BLaER1 (cell line): ENCODE results near the gene PRRT3.

Source experiments
- H3K27ac ChIP-seq: shearing (Covaris generic); formaldehyde crosslinking; 2 replicates; pipeline ENCODE4 v1.8.1; 2022
- H3K27me3 ChIP-seq: shearing (Covaris generic); formaldehyde crosslinking; 2 replicates; pipeline ENCODE4 v1.8.1; 2022
- H3K36me3 ChIP-seq: shearing (Covaris generic); formaldehyde crosslinking; 2 replicates; pipeline ENCODE4 v1.8.1; 2022
- H3K4me1 ChIP-seq: shearing (Covaris generic); formaldehyde crosslinking; 2 replicates; pipeline ENCODE4 v1.8.1; 2022
- H3K4me2 ChIP-seq: shearing (Covaris generic); formaldehyde crosslinking; 2 replicates; pipeline ENCODE4 v1.8.1; 2022
- H3K4me3 ChIP-seq: shearing (Covaris generic); formaldehyde crosslinking; 2 replicates; pipeline ENCODE4 v1.8.1; 2022
- H3K9ac ChIP-seq: shearing (Covaris generic); formaldehyde crosslinking; 2 replicates; pipeline ENCODE4 v1.8.1; 2022
- H3K9me3 ChIP-seq: shearing (Covaris generic); formaldehyde crosslinking; 2 replicates; pipeline ENCODE4 v1.8.1; 2022
- H4K20me1 ChIP-seq: shearing (Covaris generic); formaldehyde crosslinking; 2 replicates; pipeline ENCODE4 v1.8.1; 2022
- Cebpa-rat ChIP-seq: shearing (Covaris generic); IDR thresholded peaks from 2 replicates; pipeline ENCODE4 v1.8.1; 2022

Gene PRRT3

DNA sequence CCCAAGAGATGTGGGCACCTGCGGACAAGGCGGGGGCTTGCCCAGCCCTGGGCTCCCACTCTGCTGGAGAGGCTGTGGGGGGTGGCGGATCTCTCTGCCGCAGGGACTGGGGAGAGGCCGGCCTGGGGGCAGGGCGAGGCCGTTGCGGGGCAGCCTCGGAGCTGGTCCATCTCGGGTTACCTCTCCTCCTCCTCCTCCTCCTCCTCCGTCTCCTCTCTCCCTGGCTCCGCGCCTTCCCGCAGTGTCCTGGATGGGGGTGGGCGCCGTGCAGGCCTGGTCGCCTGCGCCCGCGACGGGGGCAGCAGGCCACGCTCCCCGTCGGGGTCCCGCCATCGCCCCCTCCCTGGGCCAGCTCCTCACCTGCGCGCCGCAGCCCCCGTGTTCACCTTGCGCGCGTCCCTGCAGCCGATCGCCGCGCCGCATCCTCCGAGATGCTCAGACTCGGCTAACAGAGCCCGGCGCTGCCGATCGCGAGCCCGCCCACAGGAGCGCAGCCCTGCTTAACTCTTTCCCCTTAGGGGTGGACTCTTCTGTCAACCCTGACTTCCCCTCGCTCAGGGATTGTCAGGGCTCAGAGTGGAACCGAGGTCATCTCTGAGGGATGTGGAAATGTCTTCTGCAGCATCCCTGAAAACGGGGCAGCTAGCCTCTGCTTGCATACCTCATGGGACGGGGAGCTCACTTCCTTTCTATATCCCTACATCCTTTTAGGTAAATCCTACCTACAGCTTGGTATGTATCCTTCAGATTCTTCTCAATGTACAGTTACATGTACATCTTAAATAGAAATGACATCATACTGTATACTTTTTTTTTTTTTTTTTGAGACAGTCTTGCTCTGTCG, at the start of gene PRRT3:
Gene PRRT3, minus strand, starts transcription at position 447 of the 844 bp plus-strand sequence. CDS start 2,293 bp downstream, outside the sequence.
- peaks cover 38% of the 10 kb centered on the region for H3K4me1 ChIP-seq
- H3K9ac ChIP-seq, result peak within 1 kb of the TSS; percentile 71
- no peaks in the 10 kb centered on the region for H4K20me1 ChIP-seq
- H3K4me2 ChIP-seq, result peak within 1 kb of the TSS; percentile 97
- TF ChIP-seq Cebpa-rat, result no peak
- no peaks in the 10 kb centered on the region for H3K9me3 ChIP-seq
- H3K27ac ChIP-seq, result peak within 1 kb of the TSS; percentile 58
- peaks cover 26% of the 10 kb centered on the region for H3K36me3 ChIP-seq
- H3K4me3 ChIP-seq, result peak within 1 kb of the TSS; percentile 80
- H3K27me3 ChIP-seq, result no peaks in the 10 kb centered on the region

DNA sequence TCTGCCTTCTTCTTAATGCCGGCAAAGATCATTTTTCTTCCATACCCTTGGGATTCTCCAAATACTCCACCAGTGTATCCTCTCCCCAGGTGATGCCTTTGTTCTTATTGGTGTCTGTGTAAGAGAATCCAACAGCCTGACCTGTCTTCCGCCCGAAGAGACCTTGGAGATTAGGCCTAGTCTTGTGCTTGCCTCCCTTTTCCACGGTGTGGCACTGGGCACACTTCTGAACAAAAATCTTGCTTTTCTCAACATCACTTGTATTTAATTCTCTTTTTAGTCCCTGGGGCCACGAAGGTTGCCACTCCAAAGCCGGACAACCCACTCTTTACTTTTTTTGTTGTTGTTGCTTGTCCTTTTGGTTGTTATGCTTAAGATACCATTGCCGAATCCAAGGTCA, 48.5 kb upstream of the PRRT3 start:
- H4K20me1 ChIP-seq, result peaks cover 22% of the 10 kb centered on the region; the same call in 1 of the 2 replicates
- H3K4me3 ChIP-seq, result no peak overlapping the region
- H3K4me1 ChIP-seq, result no peaks in the 10 kb centered on the region
- no peaks in the 10 kb centered on the region for H3K27me3 ChIP-seq
- peaks cover 97% of the 10 kb centered on the region for H3K36me3 ChIP-seq
- H3K9me3 ChIP-seq, result no peaks in the 10 kb centered on the region
- H3K9ac ChIP-seq, result no peak overlapping the region
- TF ChIP-seq Cebpa-rat, result no peak
- no peak overlapping the region for H3K4me2 ChIP-seq
- no peak overlapping the region for H3K27ac ChIP-seq

DNA sequence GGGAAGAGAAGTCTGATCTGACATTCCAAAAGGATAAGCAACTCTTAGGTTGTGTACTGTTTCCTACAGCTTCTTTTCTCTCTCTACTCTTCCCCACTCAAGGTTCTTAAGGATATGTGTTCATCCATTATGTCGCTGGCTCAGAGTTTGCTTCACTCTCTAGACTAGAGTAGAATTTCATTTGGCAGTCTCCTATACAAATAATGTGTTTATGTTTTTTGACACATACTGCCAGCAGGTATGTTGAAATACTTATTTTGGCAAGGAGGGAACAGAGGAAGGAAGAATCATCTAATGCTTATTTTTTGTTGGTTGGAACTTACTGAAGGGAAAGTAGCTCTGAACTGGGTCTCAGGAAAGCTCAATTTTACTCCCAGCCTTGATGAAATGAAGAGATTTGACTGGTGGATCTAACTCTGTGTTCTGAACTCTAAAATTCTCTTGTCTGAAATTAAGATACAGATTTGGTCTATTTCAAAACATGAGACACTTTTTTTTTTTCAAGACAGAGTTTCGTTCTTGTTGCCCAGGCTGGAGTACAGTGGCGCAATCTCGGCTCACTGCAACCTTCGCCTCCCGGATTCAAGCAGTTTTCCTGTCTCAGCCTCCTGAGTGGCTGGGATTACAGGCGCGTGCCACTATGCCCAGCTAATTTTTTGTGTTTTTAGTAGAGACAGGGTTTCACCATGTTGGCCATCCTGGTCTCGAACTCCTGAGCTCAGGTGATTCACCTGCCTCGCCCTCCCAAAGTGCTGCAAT, 42.1 kb upstream of the PRRT3 start:
- Histone ChIP-seq H3K9me3 (no peaks in the 10 kb centered on the region), H3K4me3 (no peak overlapping the region), H3K27ac (no peak overlapping the region), H3K27me3 (no peaks in the 10 kb centered on the region), H3K9ac (no peak overlapping the region), H3K36me3 (peaks cover 69% of the 10 kb centered on the region), H3K4me1 (no peaks in the 10 kb centered on the region), H3K4me2 (no peak overlapping the region), H4K20me1 (peaks cover 16% of the 10 kb centered on the region; the same call in 1 of the 2 replicates)
- TF ChIP-seq Cebpa-rat, result no peak

DNA sequence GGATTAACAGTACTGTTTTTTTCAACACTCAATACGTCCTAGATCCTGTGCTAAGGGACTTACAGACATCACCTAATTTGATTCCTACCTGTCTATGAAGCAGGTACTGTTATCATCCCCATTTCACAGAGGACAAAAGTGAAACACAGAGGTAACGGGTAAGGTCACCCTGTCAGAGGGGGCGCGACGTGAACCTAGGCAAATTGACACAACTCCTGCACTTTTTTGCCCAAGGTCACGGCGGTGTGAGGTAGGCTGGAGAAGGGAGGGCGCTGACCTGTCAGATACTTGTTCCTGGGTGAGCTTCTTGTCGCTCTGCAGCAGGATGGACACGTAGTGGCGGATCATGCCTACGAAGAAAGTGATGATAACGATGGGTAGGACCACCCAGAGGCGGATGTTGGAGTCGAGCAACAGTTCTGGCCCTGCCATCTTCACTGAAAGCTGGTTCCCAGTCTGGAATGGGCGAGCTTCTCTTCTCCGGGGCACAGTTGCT, 34.1 kb upstream of the PRRT3 start:
- Histone ChIP-seq H3K27ac (peak overlapping the region; percentile 82), H4K20me1 (peaks cover 32% of the 10 kb centered on the region), H3K9ac (peak overlapping the region; percentile 92), H3K36me3 (peaks cover 33% of the 10 kb centered on the region), H3K4me1 (peaks cover 36% of the 10 kb centered on the region), H3K9me3 (no peaks in the 10 kb centered on the region), H3K27me3 (no peaks in the 10 kb centered on the region), H3K4me2 (peak overlapping the region; percentile 96), H3K4me3 (peak overlapping the region; percentile 86)
- TF ChIP-seq Cebpa-rat, result no peak

DNA sequence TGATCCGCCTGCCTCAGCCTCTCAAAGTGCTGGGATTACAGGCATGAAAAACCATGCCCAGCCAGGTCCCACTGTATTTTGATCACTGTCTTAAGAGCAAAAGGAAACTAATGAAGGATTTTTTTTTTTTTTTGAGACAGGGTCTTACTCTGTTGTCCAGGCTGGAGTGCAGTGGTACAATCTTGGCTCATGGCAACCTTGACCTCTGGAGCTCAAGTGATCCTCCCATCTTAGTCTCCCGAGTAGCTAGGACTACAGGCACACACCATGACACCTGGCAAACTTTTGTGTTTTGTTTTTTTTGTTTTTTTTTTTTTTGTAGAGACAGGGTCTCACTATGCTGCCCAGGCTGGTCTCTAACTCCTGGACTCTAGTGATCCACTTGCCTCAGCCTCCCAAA, 28.0 kb upstream of the PRRT3 start:
- Histone ChIP-seq H3K4me3 (no peak overlapping the region), H3K4me2 (no peak overlapping the region), H3K36me3 (peaks cover 76% of the 10 kb centered on the region), H3K9me3 (no peaks in the 10 kb centered on the region), H3K27ac (no peak overlapping the region), H3K27me3 (no peaks in the 10 kb centered on the region), H3K4me1 (peaks cover 14% of the 10 kb centered on the region), H4K20me1 (peaks cover 29% of the 10 kb centered on the region), H3K9ac (no peak overlapping the region)
- TF ChIP-seq Cebpa-rat, result no peak

DNA sequence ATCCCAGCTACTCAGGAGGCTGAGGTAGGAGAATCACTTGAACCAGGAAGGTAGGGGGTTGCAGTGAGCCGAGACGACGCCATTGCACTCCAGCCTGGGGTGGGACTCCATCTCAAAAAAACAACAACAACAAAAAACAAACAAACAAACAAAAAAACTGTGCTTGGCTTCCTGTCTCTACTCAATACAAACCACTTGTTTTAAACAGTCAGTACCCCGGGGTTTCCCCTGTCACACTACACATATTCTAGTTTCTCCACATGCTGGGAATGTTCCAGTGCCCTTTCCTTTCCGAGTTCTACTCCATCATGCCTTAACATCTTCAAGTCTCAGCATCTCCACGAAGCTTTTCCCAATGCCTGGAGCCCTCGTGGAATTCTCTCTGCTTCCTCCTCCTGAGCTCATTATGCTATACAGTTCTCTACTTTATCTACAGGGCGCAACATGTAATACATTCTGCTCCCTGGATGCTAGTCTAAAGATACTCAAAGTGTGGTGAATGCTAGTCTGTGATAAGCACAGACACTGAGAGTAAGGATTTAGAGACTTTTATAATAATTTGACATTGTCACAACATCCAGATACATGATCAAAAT, 26.6 kb upstream of the PRRT3 start:
- H3K4me2 ChIP-seq, result no peak overlapping the region

DNA sequence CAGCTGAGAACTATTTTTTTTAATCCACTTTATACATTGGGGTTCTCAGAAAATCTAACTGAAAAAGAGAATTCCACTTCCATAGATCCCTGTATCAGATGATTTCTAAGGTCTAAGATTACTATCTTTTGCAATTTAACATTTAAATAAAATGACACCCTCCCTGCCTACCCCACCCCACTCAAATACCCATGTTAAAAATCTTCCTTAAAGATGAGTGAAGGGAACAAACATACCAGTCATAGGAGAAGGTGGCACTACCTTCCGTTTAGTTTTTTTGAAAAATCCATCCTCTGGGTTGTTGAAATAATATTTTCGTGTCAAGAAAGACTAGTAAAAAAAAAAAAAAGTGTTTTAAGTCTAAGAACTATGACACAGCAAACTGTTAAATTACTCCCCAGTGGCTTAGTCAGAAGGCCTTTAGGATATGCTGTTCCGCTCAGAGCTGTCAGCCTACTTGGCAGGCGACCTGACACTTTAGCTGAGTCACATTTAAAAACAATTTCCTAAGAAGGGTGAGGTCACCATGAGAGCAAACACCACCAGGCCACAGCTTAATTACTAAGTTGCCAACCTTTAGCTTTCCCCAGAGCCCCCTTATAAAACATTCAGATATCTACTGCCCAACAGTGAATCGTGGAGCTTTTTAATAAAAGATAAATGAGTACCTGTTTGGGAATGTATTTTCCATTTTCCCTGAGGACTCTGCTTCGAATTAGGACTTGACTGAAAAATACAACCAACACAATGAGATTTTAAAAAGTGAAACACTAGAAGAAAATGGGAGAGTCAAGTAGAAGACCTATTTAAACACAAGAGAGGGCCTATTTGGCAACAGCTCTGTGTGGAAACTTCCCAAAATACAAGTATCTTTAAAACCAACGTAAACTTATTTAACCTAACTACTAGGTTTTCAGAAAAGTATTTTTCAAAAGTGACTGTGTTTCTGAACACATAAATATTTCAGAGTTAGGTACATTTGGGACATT, 24.8 kb upstream of the PRRT3 start:
- peaks cover 90% of the 10 kb centered on the region for H3K36me3 ChIP-seq
- H3K4me3 ChIP-seq, result no peak overlapping the region
- H3K9ac ChIP-seq, result no peak overlapping the region
- no peaks in the 10 kb centered on the region for H3K9me3 ChIP-seq
- no peaks in the 10 kb centered on the region for H3K27me3 ChIP-seq
- no peak overlapping the region for H3K4me2 ChIP-seq
- peaks cover 17% of the 10 kb centered on the region for H4K20me1 ChIP-seq
- no peaks in the 10 kb centered on the region for H3K4me1 ChIP-seq
- TF ChIP-seq Cebpa-rat, result no peak
- H3K27ac ChIP-seq, result no peak overlapping the region

More for the DNA sequence above, 26.6 kb upstream of the PRRT3 start:
- H3K4me3 ChIP-seq, result no peak overlapping the region
- 0 out of 2 replicates have a peak, but pooled peaks cover 5% of the 10 kb centered on the region for H3K4me1 ChIP-seq
- no peaks in the 10 kb centered on the region for H3K27me3 ChIP-seq
- peaks cover 83% of the 10 kb centered on the region for H3K36me3 ChIP-seq
- H4K20me1 ChIP-seq, result peaks cover 17% of the 10 kb centered on the region
- H3K9ac ChIP-seq, result no peak overlapping the region
- no peaks in the 10 kb centered on the region for H3K9me3 ChIP-seq
- no peak for TF ChIP-seq Cebpa-rat
- no peak overlapping the region for H3K27ac ChIP-seq

DNA sequence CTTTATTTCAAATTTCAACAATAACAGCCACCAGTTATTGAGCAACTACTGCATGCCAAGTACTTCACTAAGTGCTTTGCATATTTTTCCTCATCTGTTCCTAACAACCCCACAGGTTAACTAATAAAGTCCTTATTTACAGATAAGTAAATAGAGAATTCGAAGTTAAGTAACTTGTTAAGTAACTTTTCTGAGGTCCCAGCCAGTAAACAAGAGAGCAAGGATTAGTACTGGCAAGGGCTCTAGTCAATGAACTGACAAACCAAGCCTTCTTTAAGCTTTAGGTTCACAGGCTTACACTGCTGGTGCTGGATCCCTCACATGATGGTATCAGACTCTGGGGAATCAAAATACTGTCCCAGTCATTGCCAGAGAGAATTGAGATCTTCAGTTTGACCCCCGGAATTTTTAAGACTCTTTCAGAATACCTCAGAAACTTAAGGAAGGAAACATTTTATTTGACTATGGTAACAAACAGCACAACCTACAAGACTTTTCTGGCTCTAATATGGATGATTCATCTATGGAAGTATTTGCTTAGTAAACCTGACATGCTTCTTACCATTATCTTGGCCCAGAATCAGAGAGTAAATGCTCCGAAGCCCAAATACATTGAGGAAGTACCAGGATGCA, 17.9 kb upstream of the PRRT3 start:
- H4K20me1 ChIP-seq, result no peaks in the 10 kb centered on the region
- peaks cover 94% of the 10 kb centered on the region for H3K36me3 ChIP-seq

More for the DNA sequence above, 17.9 kb upstream of the PRRT3 start:
- H3K4me1 ChIP-seq, result no peaks in the 10 kb centered on the region
- no peak overlapping the region for H3K4me3 ChIP-seq
- no peaks in the 10 kb centered on the region for H3K27me3 ChIP-seq
- H3K9ac ChIP-seq, result no peak overlapping the region
- no peak overlapping the region for H3K4me2 ChIP-seq
- no peak for TF ChIP-seq Cebpa-rat
- H3K27ac ChIP-seq, result no peak overlapping the region
- no peaks in the 10 kb centered on the region for H3K9me3 ChIP-seq
